OCI-LY7 (cell line): ENCODE measurements around the gene SF3A1. TPM values are rescaled to one million over a fixed set of nuclear protein-coding genes. Genes with fewer than 3 reads are reported as not detected.

ENCODE experiments used
- BruUV-seq: library from RNA; stranded (reverse); fragments of 400-500 nt; replicated peaks from 2 replicates; lab custom pipeline; 2021; lab: Mats Ljungman, UMichigan
- CTCF ChIA-PET: fragments of 300-600 bp; sonication (Branson Sonifier 250); formaldehyde crosslinking; loops from one replicate; lab custom pipeline; 2022; ENCODE audit warnings: antibody characterized with exemption; ENCODE audit not compliant: unreplicated experiment; lab: Charles Lee
- POLR2A ChIA-PET: fragments of 300-600 bp; sonication (Branson Sonifier 250); formaldehyde crosslinking; loops from one replicate; lab custom pipeline; 2022; ENCODE audit warnings: antibody characterized with exemption; lab: Charles Lee
- DNase-seq: peaks from one replicate; pipeline ENCODE4 v3.0.0-alpha.2; 2015; ENCODE audit warnings: low spot score
- H2AFZ ChIP-seq: fragments of 200-600 bp; sonication (generic), shearing (Covaris generic); 2 replicates; pipeline ENCODE4 v1.6.1; 2014; ENCODE audit warnings: mild to moderate bottlenecking, antibody characterized with exemption, low read length, moderate library complexity
- H3K27ac ChIP-seq: fragments of 200-600 bp; sonication (generic); 2 replicates; pipeline ENCODE4 v1.5.1; 2014; ENCODE audit warnings: mixed run types, low read depth, mild to moderate bottlenecking, moderate library complexity, low read length, inconsistent platforms; ENCODE audit not compliant: poor library complexity, severe bottlenecking
- H3K36me3 ChIP-seq: fragments of 200-600 bp; sonication (generic); 2 replicates; pipeline ENCODE4 v1.6.1; 2014; ENCODE audit warnings: mild to moderate bottlenecking, antibody characterized with exemption, low read length, moderate library complexity, mixed read lengths; ENCODE audit not compliant: insufficient read depth
- H3K4me1 ChIP-seq: fragments of 200-600 bp; sonication (generic); 2 replicates; pipeline ENCODE4 v1.5.1; 2014; ENCODE audit warnings: mild to moderate bottlenecking, low read length; ENCODE audit not compliant: insufficient read depth, poor library complexity, severe bottlenecking
- H3K4me2 ChIP-seq: fragments of 200-600 bp; sonication (generic); 2 replicates; pipeline ENCODE4 v1.6.1; 2014; ENCODE audit warnings: mild to moderate bottlenecking, low read length
- H3K4me3 ChIP-seq: fragments of 200-600 bp; sonication (generic); 2 replicates; pipeline ENCODE4 v1.5.1; 2014; ENCODE audit warnings: mild to moderate bottlenecking, low read depth, low read length; ENCODE audit not compliant: poor library complexity, severe bottlenecking
- H3K79me2 ChIP-seq: fragments of 200-600 bp; sonication (generic); 2 replicates; pipeline ENCODE4 v1.6.1; 2016; ENCODE audit warnings: low read depth, mild to moderate bottlenecking, low read length, moderate library complexity, mixed read lengths; ENCODE audit not compliant: insufficient read depth
- H3K9me2 ChIP-seq: fragments of 200-600 bp; sonication (generic); 2 replicates; pipeline ENCODE4 v1.6.1; 2016; ENCODE audit warnings: mild to moderate bottlenecking, low read length, mixed read lengths; ENCODE audit not compliant: insufficient read depth
- H3K9me3 ChIP-seq: fragments of 200-600 bp; sonication (generic); 2 replicates; pipeline ENCODE4 v1.6.1; 2014; ENCODE audit warnings: mild to moderate bottlenecking, mixed run types, low read length, mixed read lengths
- H4K20me1 ChIP-seq: fragments of 200-600 bp; sonication (generic); 2 replicates; pipeline ENCODE4 v1.6.1; 2014; ENCODE audit warnings: mild to moderate bottlenecking, antibody characterized with exemption, low read length, moderate library complexity, mixed read lengths; ENCODE audit not compliant: insufficient read depth
- CTCF ChIP-seq: fragments of 200-600 bp; sonication (generic); conservative IDR thresholded peaks from 2 replicates; pipeline ENCODE4 v1.5.1; 2014; ENCODE audit warnings: mild to moderate bottlenecking, antibody characterized with exemption, low read length, moderate library complexity, mixed read lengths
- EZH2phosphoT487 ChIP-seq: fragments of 200-600 bp; sonication (generic); IDR thresholded peaks from 2 replicates; pipeline ENCODE4 v1.6.1; 2018; ENCODE audit warnings: low read depth, borderline replicate concordance, mild to moderate bottlenecking, mixed run types, antibody characterized with exemption, low read length, moderate library complexity, mixed read lengths
- intact Hi-C: fragments of 100-400 bp; cut with micrococcal nuclease; formaldehyde crosslinking; loops from one replicate; pipeline ENCODE4 v1.10.0; 2022; ENCODE audit not compliant: unreplicated experiment
- total RNA-seq, 2 experiments: library from RNA; depleted of rRNA in 1 of 2; stranded (reverse); fragments of >200 nt in 1 of 2; shearing (Covaris generic) in 1 of 2; gene quantifications; 2 replicates each; pipeline ENCODE4 v1.2.3, GENCODE V29; 2014 to 2022

The SF3A1 gene
- total RNA-seq, 2 experiments from 2014 or later, result 71.8 to 200 TPM

DNA sequence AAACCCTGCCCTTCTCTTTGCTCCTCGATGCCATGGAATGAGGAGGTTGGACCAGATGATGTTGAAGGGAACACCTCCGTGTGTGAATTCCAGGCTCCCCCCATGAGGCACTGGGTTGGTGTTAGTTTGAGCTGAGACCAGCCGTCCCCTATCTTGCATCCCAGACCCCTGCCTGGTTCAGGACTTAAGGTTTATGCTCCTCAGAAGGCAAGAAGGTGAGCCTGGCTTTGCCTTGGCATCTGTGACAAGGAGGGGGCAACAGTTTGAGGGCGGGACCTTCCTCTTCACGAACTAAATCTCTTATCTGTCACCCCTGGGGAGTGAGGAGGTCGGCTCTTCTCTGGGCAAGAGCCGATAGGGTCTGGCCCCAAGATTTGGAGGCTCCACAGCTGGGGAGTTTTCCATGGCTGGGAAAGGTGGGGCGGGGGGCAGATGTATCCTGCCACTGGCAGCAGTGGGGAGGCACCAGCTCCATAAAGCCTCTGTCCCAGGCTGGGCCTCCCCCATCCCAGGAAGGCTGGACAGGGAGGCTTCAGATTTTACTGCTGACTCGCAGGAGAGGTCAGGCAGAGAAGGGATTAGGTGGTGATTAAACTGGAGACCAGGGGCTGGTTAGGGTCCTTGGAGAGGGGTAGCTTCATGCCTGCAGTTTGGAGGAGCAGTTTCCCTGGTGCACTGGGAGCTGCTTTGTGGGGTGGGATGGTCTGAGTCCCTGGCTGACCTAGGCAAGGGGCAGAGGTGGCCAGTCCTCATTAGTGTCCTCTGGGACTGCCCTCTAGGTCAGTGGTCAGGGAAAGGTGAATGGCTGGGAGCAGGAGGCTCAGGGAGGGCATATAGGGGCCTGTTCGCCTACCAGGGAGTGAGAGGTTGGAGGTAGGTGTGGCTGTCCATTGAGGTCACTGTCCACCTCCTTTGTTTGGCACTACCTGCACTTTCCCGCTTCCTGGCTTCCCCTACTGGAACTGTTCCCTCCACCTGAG is 41.3 kb upstream of the SF3A1 start:
- Histone ChIP-seq H3K36me3 (no peaks in the 10 kb centered on the region), H4K20me1 (no peaks in the 10 kb centered on the region), H3K9me3 (no peaks in the 10 kb centered on the region), H3K4me2 (no peak overlapping the region), H3K4me1 (peaks cover 8% of the 10 kb centered on the region), H3K9me2 (no peaks in the 10 kb centered on the region), H3K4me3 (no peak overlapping the region), H3K27ac (no peak overlapping the region), H3K79me2 (no peaks in the 10 kb centered on the region), H2AFZ (no peak overlapping the region)
- intact Hi-C loops, result no loop called here
- ChIA-PET POLR2A (no interaction called here), CTCF (interaction anchor here (0.7 kb wide), 1 partner anchor 33 kb away, joined by 4 read pairs; no protein-coding TSS in a partner anchor)
- no peak for DNase-seq
- TF ChIP-seq CTCF (no peak), EZH2phosphoT487 (no peak)
- BruUV-seq, result no TSS peak

DNA sequence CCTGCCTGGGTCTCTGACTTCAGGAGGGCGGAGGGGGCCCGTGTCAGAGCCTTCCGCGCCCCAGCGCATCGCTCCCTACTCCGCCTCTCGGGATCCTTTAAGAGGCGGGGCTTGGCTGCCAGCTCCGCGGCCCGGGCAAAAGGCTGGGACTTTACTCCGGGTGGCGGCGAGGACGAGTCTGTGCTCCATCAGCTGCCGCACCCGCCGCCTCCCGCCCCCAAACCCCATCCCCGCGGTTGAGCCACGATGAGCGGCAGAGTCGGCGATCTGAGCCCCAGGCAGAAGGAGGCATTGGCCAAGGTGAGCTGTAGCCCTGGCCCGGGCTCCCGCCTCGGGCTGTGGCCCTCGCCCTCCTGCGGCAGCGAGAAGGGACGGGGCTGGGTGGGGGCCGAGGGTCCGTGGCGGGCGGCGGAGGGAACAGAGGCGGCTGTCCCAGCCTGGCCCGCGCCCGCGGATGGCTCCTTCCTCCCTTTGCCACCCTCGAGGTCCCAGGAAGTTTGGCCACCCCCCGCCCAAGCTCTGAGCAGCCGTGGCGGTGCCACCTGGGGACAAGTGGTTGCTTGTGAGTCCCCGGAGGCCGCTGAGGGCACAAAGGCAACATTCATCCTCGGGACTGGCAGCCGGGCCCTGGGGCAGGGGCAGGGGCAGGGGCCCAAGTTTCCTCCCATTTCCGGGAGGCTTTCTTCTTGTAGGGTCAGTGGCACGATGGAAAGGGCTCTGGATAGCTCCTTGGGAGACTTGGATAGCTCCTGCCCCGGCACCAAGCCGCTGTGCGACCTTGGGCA is 40.4 kb upstream of the SF3A1 start, which contains the start of gene SEC14L2:
Gene SEC14L2, plus strand, starts transcription at position 148 of the 785 bp plus-strand sequence. Its CDS starts 99 bp downstream, at position 247.
- no peaks in the 10 kb centered on the region for H3K9me2 ChIP-seq
- no peaks in the 10 kb centered on the region for H4K20me1 ChIP-seq
- H3K36me3 ChIP-seq, result no peaks in the 10 kb centered on the region
- no TSS peak for BruUV-seq
- H3K79me2 ChIP-seq, result no peaks in the 10 kb centered on the region
- intact Hi-C loops, result no loop called here
- DNase-seq, result no peak
- ChIA-PET POLR2A (interaction anchor here (0.7 kb wide), 1 partner anchor 27 kb away, joined by 3 read pairs; no protein-coding TSS in a partner anchor), CTCF (interaction anchor here (0.7 kb wide), 1 partner anchor 34 kb away, joined by 4 read pairs; no protein-coding TSS in a partner anchor)
- peak within 1 kb of the TSS; percentile 43 for H3K4me2 ChIP-seq
- no peak for TF ChIP-seq EZH2phosphoT487
- TF ChIP-seq CTCF, result no peak
- no peak within 1 kb of the TSS for H3K4me3 ChIP-seq
- no peaks in the 10 kb centered on the region for H3K9me3 ChIP-seq
- no peak within 1 kb of the TSS for H2AFZ ChIP-seq
- peaks cover 17% of the 10 kb centered on the region for H3K4me1 ChIP-seq
- H3K27ac ChIP-seq, result no peak within 1 kb of the TSS
